ENCODE measurements around the gene FHOD3.

Gene FHOD3

DNA sequence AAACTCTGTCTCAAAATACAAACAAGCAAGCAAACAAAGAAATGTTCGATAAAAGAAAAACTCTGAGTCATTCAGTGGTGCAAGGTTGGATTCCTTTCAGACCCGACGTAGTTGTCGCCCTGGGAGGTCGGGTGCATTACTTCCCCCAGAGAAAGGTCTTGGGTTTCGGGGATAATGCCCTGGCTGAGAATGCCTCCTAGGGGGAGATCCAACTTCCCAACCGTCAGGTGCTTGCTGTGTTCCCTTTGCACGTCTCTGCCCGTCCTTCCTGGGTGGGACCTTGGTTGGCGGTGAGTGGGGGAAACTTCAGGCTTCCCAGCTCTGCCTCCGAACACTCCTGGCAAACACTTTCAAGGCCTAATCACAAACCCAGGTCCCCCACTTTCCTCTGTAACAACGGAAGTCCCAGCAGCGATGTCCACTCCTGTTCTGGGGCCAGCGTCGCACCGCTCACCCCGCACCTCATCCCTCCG lies 530.7 kb downstream of the FHOD3 start:
- no peak for DNase-seq (ENCODE audit: low read depth in 2 of 2)

DNA sequence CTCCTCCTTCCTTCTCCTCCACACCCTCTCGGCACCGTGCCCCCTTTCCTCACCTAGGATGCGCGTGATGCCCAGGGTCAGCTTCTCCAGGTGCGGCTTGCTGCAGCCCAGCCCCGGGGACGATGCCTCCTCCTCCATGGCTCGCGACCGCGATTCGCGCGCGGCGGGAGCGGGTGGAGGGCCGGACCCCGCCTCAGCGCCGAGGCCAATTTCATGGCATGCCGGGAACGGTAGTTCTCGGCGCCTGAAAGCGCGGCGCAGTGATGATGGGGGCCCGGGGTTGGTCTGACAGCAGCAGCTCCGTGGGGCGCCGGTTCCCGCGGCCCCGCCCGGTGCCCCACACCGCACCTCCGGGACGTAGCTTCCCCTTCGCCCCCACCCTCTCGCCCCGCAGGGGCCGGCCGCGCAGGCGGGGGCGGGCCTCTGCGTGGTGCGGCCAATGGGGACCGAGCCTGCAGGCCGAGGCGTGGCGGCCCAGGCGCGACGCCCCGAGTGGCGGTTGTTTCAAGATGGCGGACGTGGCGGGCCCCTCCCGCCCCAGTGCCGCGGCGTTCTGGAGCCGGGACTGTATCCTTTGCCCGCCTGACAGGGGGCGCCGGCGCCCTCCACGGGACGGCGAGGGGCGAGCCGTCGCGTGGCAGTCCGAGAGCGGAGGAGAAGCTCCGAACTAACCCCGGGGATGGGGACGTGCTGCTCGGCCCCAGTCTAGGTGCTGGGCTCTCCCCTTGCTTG lies 531.3 kb downstream of the FHOD3 start, which contains the start of the genes KIAA1328 and TPGS2:
Gene KIAA1328 (plus strand): TSS at position 498 of the 732 bp plus-strand sequence. CDS start 12 bp downstream, at position 510.
Gene TPGS2 (minus strand): TSS at position 373 of the 732 bp plus-strand sequence. CDS start 235 bp downstream, at position 138.
- peak; percentile 75 to 81 for DNase-seq (ENCODE audit: low read depth in 2 of 2)

Data from stimulated activated CD4-positive, alpha-beta T cell treated with anti-CD3 and anti-CD28 coated beads, Interleukin-4, amount 100 ng/mL, for 48 hours (primary cell).